CD4-positive, alpha-beta T cell treated with Interleukin-4 for 4 hours (primary cell): ENCODE results near the gene SOX18.

Source experiments
- DNase-seq: peaks from one replicate; pipeline ENCODE4 v3.0.0-alpha.2; 2020

Gene SOX18

DNA sequence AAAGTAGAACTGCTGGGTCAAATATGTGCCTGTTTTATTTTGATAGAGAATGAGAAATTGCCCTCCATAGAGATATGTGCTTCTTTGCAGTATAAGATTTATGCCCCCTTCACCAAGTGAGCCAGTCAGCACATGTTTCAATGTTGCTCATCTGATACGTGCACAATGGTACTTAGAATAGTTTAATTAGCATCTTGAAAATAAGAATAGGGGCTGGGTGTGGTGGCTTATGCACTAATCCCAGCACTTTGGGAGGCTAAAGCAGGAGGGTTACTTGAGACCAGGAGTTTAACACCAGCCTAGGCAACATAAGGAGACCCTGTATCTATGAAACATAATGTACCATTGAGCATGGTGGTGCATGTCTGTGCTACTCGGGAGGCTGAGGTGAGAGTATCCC is 33.8 kb downstream of the SOX18 start:
- no peak for DNase-seq

DNA sequence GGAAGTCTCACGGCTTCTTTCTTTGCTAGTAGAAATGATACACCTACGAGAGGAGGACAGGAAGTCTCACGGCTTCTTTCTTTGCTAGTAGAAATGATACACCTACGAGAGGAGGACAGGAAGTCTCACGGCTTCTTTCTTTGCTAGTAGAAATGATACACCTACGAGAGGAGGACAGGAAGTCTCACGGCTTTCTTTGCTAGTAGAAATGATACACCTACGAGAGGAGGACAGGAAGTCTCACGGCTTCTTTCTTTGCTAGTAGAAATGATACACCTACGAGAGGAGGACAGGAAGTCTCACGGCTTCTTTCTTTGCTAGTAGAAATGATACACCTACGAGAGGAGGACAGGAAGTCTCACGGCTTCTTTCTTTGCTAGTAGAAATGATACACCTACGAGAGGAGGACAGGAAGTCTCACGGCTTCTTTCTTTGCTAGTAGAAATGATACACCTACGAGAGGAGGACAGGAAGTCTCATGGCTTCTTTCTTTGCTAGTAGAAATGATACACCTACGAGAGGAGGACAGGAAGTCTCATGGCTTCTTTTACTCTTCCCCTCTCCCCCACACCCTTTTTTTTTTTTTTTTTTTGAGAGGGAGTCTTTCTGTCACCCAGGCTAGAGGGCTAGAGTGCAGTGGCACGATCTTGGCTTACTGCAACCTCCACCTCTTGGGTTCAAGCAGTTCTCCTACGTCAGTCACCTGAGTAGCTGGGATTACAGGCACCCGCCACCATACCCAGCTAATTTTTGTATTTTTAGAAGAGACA is 36.9 kb downstream of the SOX18 start:
- peak; percentile 49 for DNase-seq

DNA sequence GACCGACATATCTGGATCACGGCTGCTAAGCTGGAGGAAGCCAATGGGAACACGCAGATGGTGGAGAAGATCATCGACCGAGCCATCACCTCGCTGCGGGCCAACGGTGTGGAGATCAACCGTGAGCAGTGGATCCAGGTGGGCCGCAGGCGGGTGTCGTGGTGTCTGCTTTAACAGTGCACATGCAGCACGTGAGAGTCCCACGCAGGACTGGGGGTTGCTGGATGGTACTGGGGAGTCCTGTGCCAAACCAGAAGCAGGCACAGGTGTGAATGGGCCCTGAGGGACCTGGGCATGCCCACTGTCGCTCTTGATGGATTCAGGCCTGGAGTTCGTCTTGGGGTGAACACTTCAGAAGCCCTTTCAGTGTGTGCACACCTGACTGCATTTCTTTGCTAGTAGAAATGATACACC is 38.1 kb downstream of the SOX18 start:
- DNase-seq: no peak

DNA sequence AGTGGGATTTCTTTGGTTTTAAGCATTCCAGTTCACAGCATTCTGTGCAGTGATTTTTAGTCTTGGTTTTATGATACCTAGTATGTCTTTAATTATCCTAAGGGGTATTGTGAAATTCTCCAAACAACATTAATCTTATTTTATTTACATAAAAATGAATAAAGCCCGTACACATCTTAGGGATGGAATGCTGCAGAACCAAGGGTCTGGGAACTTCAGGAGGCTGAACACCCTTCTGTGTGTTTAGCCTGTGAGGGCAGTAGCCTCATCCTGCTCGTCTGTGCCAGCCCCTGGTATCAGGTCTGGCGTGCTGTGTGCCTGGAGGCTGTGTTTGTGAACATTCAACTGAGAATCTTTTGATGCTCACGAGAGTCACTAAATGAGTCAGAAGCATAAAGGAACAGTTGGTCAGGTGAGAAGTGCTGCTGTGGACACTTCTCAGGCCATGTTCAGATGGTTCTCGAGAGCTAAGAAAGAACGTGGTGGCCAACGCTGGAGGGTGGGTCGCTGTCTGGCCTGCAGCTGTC is 38.7 kb downstream of the SOX18 start:
- no peak for DNase-seq

DNA sequence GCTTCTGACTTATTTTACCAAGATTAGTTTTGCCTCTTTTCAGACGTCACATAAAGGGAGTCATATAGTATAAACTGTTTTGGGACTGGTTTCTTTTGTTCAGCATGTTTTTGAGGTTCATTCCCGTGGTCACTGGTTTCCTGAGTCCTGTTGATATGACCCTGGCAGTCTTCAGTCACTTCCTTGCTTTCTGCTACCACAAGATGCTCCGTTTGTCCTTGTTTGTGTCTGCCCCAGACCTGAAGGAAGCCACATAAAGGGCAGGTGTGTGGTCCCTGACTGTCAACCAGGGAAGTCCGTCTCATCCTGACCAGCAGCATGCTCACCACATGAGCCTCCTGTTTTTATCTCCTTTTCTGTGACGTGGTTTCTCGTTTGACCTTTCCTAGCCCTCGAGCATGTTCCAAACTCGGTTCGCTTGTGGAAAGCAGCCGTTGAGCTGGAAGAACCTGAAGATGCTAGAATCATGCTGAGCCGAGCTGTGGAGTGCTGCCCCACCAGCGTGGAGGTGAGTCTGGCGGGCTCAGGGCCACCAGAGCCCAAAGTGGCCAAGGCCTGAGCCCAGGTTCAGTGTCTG is 39.5 kb downstream of the SOX18 start:
- DNase-seq: no peak

DNA sequence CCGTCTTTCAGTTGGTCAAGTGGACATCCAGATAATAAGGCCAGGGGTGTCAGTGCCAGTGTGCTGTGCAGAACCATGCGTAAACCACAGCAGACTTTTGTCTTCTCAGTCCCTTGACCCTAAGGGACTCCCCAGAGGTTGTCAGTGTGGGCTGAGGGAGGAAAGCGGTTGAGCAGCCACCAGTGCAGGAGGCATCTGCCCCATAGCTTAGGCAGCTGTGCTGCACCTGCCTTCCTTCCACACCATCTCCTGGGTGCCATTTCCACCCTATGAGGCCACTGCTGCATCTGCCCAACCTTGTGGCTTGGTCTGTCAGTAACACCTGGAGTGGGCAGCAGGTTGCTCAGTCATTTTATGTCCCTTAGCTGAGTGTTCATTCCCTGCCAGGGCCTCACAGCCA is 42.5 kb downstream of the SOX18 start:
- DNase-seq: no peak

DNA sequence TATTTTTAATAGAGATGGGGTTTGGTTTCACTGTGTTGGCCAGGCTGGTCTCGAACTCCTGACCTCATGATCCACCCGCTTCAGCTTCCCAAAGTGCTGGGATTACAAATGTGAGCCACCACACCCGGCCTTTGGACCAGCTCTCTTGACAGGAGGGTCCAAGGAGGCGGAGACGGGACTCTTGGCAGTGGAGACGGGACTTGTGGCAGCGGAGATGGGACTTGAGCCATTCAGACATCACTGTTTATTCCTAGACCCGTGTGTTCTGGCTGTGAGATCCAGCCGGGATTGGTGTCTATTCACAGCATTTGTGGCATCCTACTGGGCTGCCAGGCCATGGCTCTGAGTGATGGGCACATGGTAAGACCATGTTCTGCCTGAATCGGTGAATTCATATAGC is 42.9 kb downstream of the SOX18 start:
- DNase-seq: no peak

DNA sequence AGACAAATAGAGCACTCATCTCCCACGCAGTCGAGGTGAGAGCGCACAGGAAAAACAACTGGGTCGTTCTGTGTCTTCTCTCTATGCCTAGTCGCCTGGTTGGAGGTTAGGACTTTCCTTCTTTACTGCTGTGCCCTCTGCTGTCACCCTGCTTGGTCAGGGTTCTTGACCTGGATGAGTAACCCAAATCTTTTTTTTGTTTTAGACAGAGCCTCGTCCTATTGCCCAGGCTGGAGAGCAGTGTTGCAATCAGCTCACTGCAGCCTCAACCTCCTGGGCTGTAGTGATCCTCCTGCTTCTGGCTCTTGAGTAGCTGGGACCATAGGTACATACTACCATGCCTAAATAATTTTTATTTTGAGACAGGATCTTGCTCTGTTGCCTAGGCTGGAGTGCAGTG is 44.0 kb downstream of the SOX18 start:
- no peak for DNase-seq

DNA sequence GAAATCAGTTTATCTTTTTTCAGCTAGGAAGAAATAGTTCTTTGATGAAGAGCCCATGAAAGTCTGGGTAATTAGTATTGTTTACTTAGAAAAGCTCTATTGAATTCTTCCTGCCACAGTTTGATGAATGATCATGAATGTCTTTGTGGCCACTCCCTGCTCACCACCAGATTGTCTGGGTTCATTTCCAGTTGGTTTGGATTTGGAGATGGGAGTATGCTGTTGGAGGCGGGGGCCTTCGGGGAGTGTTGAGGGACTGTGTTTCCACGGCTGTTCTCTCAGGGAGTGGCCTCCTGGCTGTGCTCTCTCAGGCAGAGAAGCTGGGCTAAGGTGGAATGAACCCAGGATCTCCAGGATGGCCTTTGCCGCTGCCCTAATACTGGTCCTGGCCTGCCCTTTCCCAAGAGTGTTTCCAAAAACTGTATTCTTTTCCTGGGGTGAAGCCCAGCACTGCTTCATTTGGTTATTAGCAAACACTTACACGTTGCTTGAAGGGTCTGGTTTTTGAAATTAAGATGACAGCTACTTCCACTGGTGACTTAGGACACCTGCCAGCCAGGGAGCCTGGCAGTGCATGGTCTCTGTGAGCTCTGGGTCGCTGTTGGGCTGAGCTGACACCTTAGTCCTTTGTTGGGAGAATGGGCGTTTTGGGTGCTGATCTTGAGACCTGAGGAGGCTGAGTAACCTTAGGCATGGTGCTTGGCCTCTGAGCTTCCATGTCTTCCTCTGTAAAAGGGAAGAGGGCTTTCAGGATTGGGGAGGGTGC is 45.3 kb downstream of the SOX18 start:
- DNase-seq: no peak

DNA sequence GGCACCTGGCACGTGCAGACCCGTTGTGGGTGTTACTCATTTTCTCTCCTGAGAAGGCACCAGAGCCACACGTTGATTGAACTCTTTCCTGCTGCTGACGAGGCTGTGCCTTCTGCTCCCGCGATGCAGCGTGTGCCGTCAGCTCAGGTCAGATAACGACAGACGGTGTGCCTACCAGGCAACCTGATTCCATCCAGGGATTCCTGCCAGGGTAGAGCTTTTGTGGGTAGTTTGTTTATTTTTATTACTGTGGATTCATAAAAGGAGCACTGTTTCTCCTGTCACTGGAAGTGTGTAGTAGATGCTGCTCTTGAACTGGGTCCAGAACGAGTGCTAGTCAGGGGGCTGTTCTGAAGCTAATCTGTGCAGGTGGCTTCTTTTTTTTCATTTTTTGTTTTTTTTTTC is 47.8 kb downstream of the SOX18 start:
- DNase-seq: no peak

DNA sequence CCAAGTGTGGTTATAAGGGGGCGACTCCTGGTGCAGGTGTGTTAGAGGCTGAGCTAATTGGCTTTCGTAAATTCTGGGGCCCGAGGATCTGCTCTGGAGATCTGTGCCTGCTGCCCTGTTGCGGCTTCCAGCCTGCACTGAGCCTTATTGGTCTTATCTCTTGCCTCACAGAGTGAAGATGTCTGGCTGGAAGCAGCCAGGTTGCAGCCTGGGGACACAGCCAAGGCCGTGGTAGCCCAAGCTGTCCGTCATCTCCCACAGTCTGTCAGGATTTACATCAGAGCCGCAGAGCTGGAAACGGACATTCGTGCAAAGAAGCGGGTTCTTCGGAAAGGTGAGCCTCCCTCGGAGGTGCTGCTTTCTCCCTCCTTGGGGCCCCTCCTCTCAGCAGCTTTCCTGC is 48.5 kb downstream of the SOX18 start:
- DNase-seq: no peak
